RWPE2 (cell line): Measurements from ENCODE around the gene PSMB7.

ENCODE experiments used
- ATAC-seq: fragments of 200-7000 bp; cut with Tn5 transposase; 3 replicates; pipeline ENCODE4 v1.9.1; 2021; ENCODE audit warnings: low read depth
- DNase-seq: peaks from one replicate; pipeline ENCODE4 v3.0.0-alpha.2; 2020; ENCODE audit warnings: low spot score
- H3K27ac ChIP-seq: fragments of 450-650 bp; 2 replicates; pipeline ENCODE4 v1.5.1; 2017; ENCODE audit warnings: mild to moderate bottlenecking; ENCODE audit not compliant: poor library complexity, severe bottlenecking
- H3K27me3 ChIP-seq: fragments of 250-450 bp; sonication (Bioruptor Pico); 2 replicates; pipeline ENCODE4 v1.5.1; 2021; ENCODE audit warnings: mild to moderate bottlenecking, moderate library complexity; ENCODE audit not compliant: insufficient read depth, poor library complexity, severe bottlenecking
- H3K36me3 ChIP-seq: fragments of 250-450 bp; sonication (Bioruptor Pico); 2 replicates; pipeline ENCODE4 v1.5.1; 2020; ENCODE audit warnings: low read depth, mild to moderate bottlenecking, moderate library complexity
- H3K4me1 ChIP-seq: fragments of 250-450 bp; sonication (Bioruptor Pico); 2 replicates; pipeline ENCODE4 v1.5.1; 2021; ENCODE audit warnings: mild to moderate bottlenecking, moderate library complexity; ENCODE audit not compliant: insufficient read depth, poor library complexity, severe bottlenecking
- H3K4me3 ChIP-seq: fragments of 250-450 bp; sonication (Bioruptor Pico); 2 replicates; pipeline ENCODE4 v1.5.1; 2021; ENCODE audit warnings: mild to moderate bottlenecking, moderate library complexity; ENCODE audit not compliant: severe bottlenecking
- H3K9me3 ChIP-seq: fragments of 250-450 bp; sonication (Bioruptor Pico); 2 replicates; pipeline ENCODE4 v1.5.1; 2021; ENCODE audit warnings: mild to moderate bottlenecking, moderate library complexity; ENCODE audit not compliant: severe bottlenecking
- CTCF ChIP-seq: fragments of 450-650 bp; IDR thresholded peaks from one replicate; pipeline ENCODE4 v1.5.1; 2017; ENCODE audit warnings: mild to moderate bottlenecking, moderate library complexity; ENCODE audit not compliant: poor library complexity, severe bottlenecking

PSMB7 gene

GRCh38 chr9:124353811-124354274 lies 61.4 kb downstream of the PSMB7 start:
- Histone ChIP-seq H3K9me3 (no peaks in the 10 kb centered on the region), H3K27ac (no peak overlapping the region), H3K4me3 (no peak overlapping the region), H3K36me3 (peaks cover 74% of the 10 kb centered on the region), H3K4me1 (no peaks in the 10 kb centered on the region), H3K27me3 (no peaks in the 10 kb centered on the region)
- 0 out of 3 replicates have a peak, but pooled peaks have one; percentile 4 for ATAC-seq
- DNase-seq, result no peak
- no peak for TF ChIP-seq CTCF

GRCh38 chr9:124353166-124353768 lies 62.0 kb downstream of the PSMB7 start:
- DNase-seq (no peak), ATAC-seq (no peak)
- no peak for TF ChIP-seq CTCF
- Histone ChIP-seq H3K27ac (no peak overlapping the region), H3K36me3 (peaks cover 80% of the 10 kb centered on the region), H3K4me1 (no peaks in the 10 kb centered on the region), H3K4me3 (no peak overlapping the region), H3K9me3 (no peaks in the 10 kb centered on the region), H3K27me3 (no peaks in the 10 kb centered on the region)

GRCh38 chr9:124352616-124353015 lies 62.6 kb downstream of the PSMB7 start:
- Histone ChIP-seq H3K36me3 (peaks cover 86% of the 10 kb centered on the region), H3K27me3 (no peaks in the 10 kb centered on the region), H3K9me3 (no peaks in the 10 kb centered on the region), H3K4me1 (no peaks in the 10 kb centered on the region), H3K27ac (no peak overlapping the region), H3K4me3 (no peak overlapping the region)
- DNase-seq (peak; percentile 41), ATAC-seq (no peak)
- TF ChIP-seq CTCF, result no peak

GRCh38 chr9:124351672-124352468 lies 63.4 kb downstream of the PSMB7 start:
- Histone ChIP-seq H3K4me3 (no peak overlapping the region), H3K36me3 (peaks cover 93% of the 10 kb centered on the region), H3K4me1 (no peaks in the 10 kb centered on the region), H3K27me3 (no peaks in the 10 kb centered on the region), H3K9me3 (no peaks in the 10 kb centered on the region), H3K27ac (no peak overlapping the region)
- ATAC-seq (no peak), DNase-seq (no peak)
- TF ChIP-seq CTCF, result no peak
